B cell (primary cell): Measurements from ENCODE around the gene ARHGAP28. TPM values are rescaled to one million over a fixed set of nuclear protein-coding genes. Genes with fewer than 3 reads are reported as not detected.

Experiments
- ATAC-seq: fragments of 200-7000 bp; cut with Tn5 transposase; one replicate; pipeline ENCODE4 v1.10.0; 2021; ENCODE audit warnings: low read depth, mild to moderate bottlenecking, moderate number of reproducible peaks, moderate library complexity
- CTCF ChIA-PET: fragments of 350-600 bp; sonication (Branson Sonifier 250); formaldehyde crosslinking; loops from one replicate; lab custom pipeline; 2021; ENCODE audit warnings: antibody characterized with exemption, inconsistent platforms; lab: Charles Lee
- POLR2A ChIA-PET: fragments of 350-600 bp; sonication (Branson Sonifier 250); formaldehyde crosslinking; loops from one replicate; lab custom pipeline; 2021; ENCODE audit warnings: antibody characterized with exemption; lab: Charles Lee
- DNase-seq: peaks from one replicate; pipeline ENCODE4 v3.0.0; 2013
- H2AFZ ChIP-seq: 2 replicates; pipeline ENCODE4 v1.6.1; 2012; ENCODE audit warnings: mild to moderate bottlenecking, low read depth, low read length; ENCODE audit not compliant: insufficient read depth, poor library complexity, severe bottlenecking
- H3K27ac ChIP-seq, 2 donors: 1 replicate in 1 of 2; 2 replicates in 1 of 2; pipeline ENCODE4 v1.5.1; 2012 to 2013; ENCODE audit warnings: low read length in 2 of 2, mild to moderate bottlenecking in 2 of 2, moderate library complexity in 1 of 2
- H3K27me3 ChIP-seq, 4 experiments: fragments of 200-600 bp in 1 of 4; sonication (generic) in 1 of 4; replicated peaks in 1 of 4; 1 replicate in 2 of 4; 2 replicates in 2 of 4; pipeline versions ENCODE4 v1.6.1 to v1.7.0; 2013 to 2016; ENCODE audit warnings: low read length in 3 of 4, mild to moderate bottlenecking in 2 of 4, mixed read lengths in 1 of 4, moderate library complexity in 1 of 4; ENCODE audit not compliant: insufficient read depth in 4 of 4, control insufficient read depth in 3 of 4; ENCODE audit errors: control extremely low read depth in 1 of 4
- H3K36me3 ChIP-seq, 2 experiments: replicated peaks in 1 of 2; 1 replicate in 1 of 2; 2 replicates in 1 of 2; pipeline versions ENCODE4 v1.6.1 to v1.7.1; 2013; ENCODE audit warnings: low read length in 1 of 2; ENCODE audit not compliant: insufficient read depth in 2 of 2, control insufficient read depth in 1 of 2; ENCODE audit errors: control extremely low read depth in 1 of 2, extremely low read depth in 1 of 2
- H3K4me1 ChIP-seq, 2 donors: fragments of 200-600 bp in 1 of 2; sonication (generic) in 1 of 2; 1 replicate in 1 of 2; 2 replicates in 1 of 2; pipeline versions ENCODE4 v1.5.1 to v1.6.1; 2013 to 2017; ENCODE audit warnings: low read length in 2 of 2; ENCODE audit not compliant: control insufficient read depth in 2 of 2, insufficient read depth in 2 of 2
- H3K4me2 ChIP-seq: replicated peaks from 2 replicates; pipeline ENCODE3; 2012; ENCODE audit warnings: mild to moderate bottlenecking, low read depth, low read length; ENCODE audit not compliant: poor library complexity, severe bottlenecking
- H3K4me3 ChIP-seq, 5 experiments: fragments of 200-600 bp in 1 of 5; sonication (generic) in 1 of 5; 1 replicate in 3 of 5; 2 replicates in 2 of 5; pipeline versions ENCODE4 v1.5.1 to v1.7.0; 2011 to 2016; ENCODE audit warnings: low read length in 4 of 5, mild to moderate bottlenecking in 4 of 5, low read depth in 2 of 5, control low read depth in 1 of 5, moderate library complexity in 1 of 5; ENCODE audit not compliant: insufficient read depth in 1 of 5; ENCODE audit errors: control extremely low read depth in 1 of 5, extremely low read depth in 1 of 5
- H3K79me2 ChIP-seq: fragments of 200-600 bp; sonication (generic); one replicate; pipeline ENCODE4 v1.6.0; 2016; ENCODE audit warnings: low read length; ENCODE audit not compliant: control insufficient read depth, insufficient read depth
- H3K9ac ChIP-seq: fragments of 200-600 bp; sonication (generic); 2 replicates; pipeline ENCODE4 v1.6.1; 2017; ENCODE audit warnings: mild to moderate bottlenecking, low read length, moderate library complexity
- H3K9me3 ChIP-seq, 3 donors: one replicate each; pipeline versions ENCODE4 v1.6.1 to v1.7.1; 2013; ENCODE audit warnings: low read length in 2 of 3; ENCODE audit not compliant: control insufficient read depth in 2 of 3, insufficient read depth in 1 of 3; ENCODE audit errors: control extremely low read depth in 1 of 3
- H4K20me1 ChIP-seq: 2 replicates; pipeline ENCODE4 v1.6.0; 2012; ENCODE audit warnings: mild to moderate bottlenecking, low read length; ENCODE audit not compliant: insufficient read depth, control insufficient read depth, poor library complexity, severe bottlenecking
- H3K27ac Mint-ChIP-seq: one replicate; pipeline ENCODE4 v1.8.0; 2021; ENCODE audit warnings: mixed read lengths
- H3K27me3 Mint-ChIP-seq: one replicate; pipeline ENCODE4 v1.8.0; 2021; ENCODE audit warnings: mixed read lengths
- H3K4me1 Mint-ChIP-seq: one replicate; pipeline ENCODE4 v1.8.0; 2021; ENCODE audit warnings: mixed read lengths
- H3K4me3 Mint-ChIP-seq: one replicate; pipeline ENCODE4 v1.8.0; 2021; ENCODE audit warnings: mixed read lengths
- H3K9me3 Mint-ChIP-seq: one replicate; pipeline ENCODE4 v1.8.0; 2022; ENCODE audit warnings: mixed read lengths; ENCODE audit not compliant: insufficient read depth
- EZH2 ChIP-seq: IDR thresholded peaks from 2 replicates; pipeline ENCODE4 v1.6.1; 2012; ENCODE audit warnings: borderline replicate concordance, low read depth, mild to moderate bottlenecking, moderate library complexity, low read length; ENCODE audit not compliant: insufficient read depth, poor library complexity, severe bottlenecking
- WGBS: methylation state at CpG from one replicate; pipeline ENCODE4 v1.1.5; 2013; ENCODE audit warnings: missing lambda C conversion rate; ENCODE audit not compliant: insufficient coverage; 5-methylcytosine and 5-hydroxymethylcytosine counted together
- intact Hi-C: fragments of 100-400 bp; cut with micrococcal nuclease; formaldehyde crosslinking; loops from one replicate; pipeline ENCODE4 v1.10.0; 2022
- polyA plus RNA-seq: library from polyadenylated mRNA; depleted of rRNA; stranded (reverse); fragments of >200 nt; gene quantifications from 2 replicates; pipeline ENCODE4 v1.2.3, GENCODE V29; 2012
- total RNA-seq, 2 donors: library from RNA; stranded (reverse); fragments of 120-200 nt in 1 of 2; gene quantifications; 1 replicate in 1 of 2; 2 replicates in 1 of 2; pipeline versions ENCODE4 v1.2.3 to v1.2.4, GENCODE V29; 2013 to 2022
- TF ChIP-seq, protein P1 (sequence below): fragments of 200-600 bp; IDR thresholded peaks from one replicate; pipeline ENCODE4 v1.8.0; 2022; ENCODE audit warnings: antibody characterized with exemption, mild to moderate bottlenecking

The ARHGAP28 gene
- total and polyA plus RNA-seq, 2 donors (not counting 1 experiment from before 2014, with no cell fraction given), result not detected

DNA sequence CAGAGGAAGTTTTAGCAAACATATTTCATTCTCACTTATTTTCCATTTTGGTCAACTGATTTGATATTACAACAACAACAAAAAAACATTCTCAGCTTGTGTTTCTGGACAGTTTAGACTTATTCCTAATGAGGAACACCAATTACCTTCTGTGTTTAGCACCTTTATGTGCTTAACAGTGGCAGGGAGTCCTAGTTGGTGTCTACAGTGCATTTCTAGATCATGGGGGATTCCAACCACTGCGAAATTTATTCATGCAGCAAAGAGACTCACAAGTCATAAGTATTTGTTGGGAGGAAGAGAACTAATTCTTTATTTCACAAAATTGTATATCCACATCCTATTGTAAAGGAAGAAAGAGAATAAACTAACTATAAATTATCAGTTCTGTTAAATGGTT is 4.2 kb downstream of the ARHGAP28 start:
- Histone ChIP-seq H4K20me1 (no peaks in the 10 kb centered on the region), H2AFZ (no peak overlapping the region), H3K79me2 (no peaks in the 10 kb centered on the region), H3K4me1 (no peaks in the 10 kb centered on the region), H3K9me3 (peaks cover 0 to 6% (median 0%) of the 10 kb centered on the region in 3 donors), H3K4me2 (no peak overlapping the region), H3K9ac (no peak overlapping the region), H3K36me3 (no peaks in the 10 kb centered on the region), H3K4me3 (no peak overlapping the region), H3K27me3 (peaks cover 0 to 6% (median 3%) of the 10 kb centered on the region in 4 experiments), H3K27ac (no peak overlapping the region)
- no peak for ATAC-seq
- H3K9me3 Mint-ChIP-seq, result peaks cover 2% of the 10 kb centered on the region
- intact Hi-C loops, result no loop called here
- WGBS, result no CpG with 5 or more reads among the region's 1 CpG
- ChIA-PET POLR2A (no interaction called here), CTCF (no interaction called here)
- no peak overlapping the region for H3K27ac Mint-ChIP-seq
- peaks cover 8% of the 10 kb centered on the region for H3K4me1 Mint-ChIP-seq
- TF ChIP-seq, protein P1, sequence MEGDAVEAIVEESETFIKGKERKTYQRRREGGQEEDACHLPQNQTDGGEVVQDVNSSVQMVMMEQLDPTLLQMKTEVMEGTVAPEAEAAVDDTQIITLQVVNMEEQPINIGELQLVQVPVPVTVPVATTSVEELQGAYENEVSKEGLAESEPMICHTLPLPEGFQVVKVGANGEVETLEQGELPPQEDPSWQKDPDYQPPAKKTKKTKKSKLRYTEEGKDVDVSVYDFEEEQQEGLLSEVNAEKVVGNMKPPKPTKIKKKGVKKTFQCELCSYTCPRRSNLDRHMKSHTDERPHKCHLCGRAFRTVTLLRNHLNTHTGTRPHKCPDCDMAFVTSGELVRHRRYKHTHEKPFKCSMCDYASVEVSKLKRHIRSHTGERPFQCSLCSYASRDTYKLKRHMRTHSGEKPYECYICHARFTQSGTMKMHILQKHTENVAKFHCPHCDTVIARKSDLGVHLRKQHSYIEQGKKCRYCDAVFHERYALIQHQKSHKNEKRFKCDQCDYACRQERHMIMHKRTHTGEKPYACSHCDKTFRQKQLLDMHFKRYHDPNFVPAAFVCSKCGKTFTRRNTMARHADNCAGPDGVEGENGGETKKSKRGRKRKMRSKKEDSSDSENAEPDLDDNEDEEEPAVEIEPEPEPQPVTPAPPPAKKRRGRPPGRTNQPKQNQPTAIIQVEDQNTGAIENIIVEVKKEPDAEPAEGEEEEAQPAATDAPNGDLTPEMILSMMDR, result no peak
- no peak overlapping the region for H3K4me3 Mint-ChIP-seq
- DNase-seq, result no peak
- peaks cover 19% of the 10 kb centered on the region for H3K27me3 Mint-ChIP-seq

DNA sequence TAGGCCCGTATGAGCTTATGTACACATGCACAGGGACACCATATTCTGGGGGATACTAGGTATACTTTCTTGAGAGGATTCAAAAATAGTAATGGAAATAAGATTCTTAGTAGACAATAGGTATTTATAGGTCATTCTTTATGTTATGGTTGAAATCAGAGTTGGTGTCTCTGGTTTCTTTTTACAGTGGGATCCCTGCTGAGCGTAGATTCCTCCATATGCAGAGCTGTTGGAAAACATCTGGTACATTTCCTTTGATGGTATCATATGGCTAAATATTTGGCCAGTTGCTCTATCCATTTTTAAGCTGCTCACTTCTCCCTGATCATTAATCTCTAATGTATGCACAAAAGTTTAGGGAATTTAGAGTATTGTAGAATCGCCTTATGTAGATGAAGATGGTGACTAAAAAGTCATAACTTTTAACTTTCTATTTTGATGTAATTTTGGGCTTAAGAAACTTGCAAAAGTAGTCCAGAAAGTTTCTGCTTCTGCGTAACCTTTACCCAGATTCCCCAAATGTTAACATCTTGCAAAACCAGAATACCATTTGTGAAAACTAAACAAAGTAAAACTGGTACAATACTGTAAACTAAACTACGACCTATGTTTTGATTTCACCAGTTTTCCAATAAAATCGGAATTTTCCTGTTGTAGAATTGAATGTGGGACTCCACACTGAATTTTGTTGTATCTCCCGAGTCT is 5.4 kb downstream of the ARHGAP28 start:
- no peak overlapping the region for H3K9ac ChIP-seq
- no peak overlapping the region for H3K4me2 ChIP-seq
- Mint-ChIP-seq H3K4me3 (no peak overlapping the region), H3K27ac (no peak overlapping the region), H3K4me1 (peaks cover 1% of the 10 kb centered on the region), H3K27me3 (peaks cover 13% of the 10 kb centered on the region), H3K9me3 (peaks cover 2% of the 10 kb centered on the region)
- 90% methylated on average over 3 of the region's 7 CpGs for WGBS
- no peaks in the 10 kb centered on the region for H3K4me1 ChIP-seq
- H3K27me3 ChIP-seq, result peaks cover 0 to 6% (median 0%) of the 10 kb centered on the region in 4 experiments
- POLR2A ChIA-PET, result no interaction called here
- CTCF ChIA-PET, result no interaction called here
- TF ChIP-seq, protein P1, result no peak
- TF ChIP-seq EZH2, result no peak
- H3K9me3 ChIP-seq, result peaks cover 0 to 3% (median 0%) of the 10 kb centered on the region in 3 donors
- intact Hi-C loops, result no loop called here
- DNase-seq, result no peak
- H4K20me1 ChIP-seq, result no peaks in the 10 kb centered on the region
- no peak overlapping the region for H2AFZ ChIP-seq
- no peaks in the 10 kb centered on the region for H3K79me2 ChIP-seq
- ATAC-seq, result no peak
- H3K36me3 ChIP-seq, result no peaks in the 10 kb centered on the region
- no peak overlapping the region for H3K4me3 ChIP-seq
- H3K27ac ChIP-seq, result no peak overlapping the region
